Activated CD8-positive, alpha-beta memory T cell treated with anti-CD3 and anti-CD28 coated beads, Interleukin-2, amount 50 U/mL, for 48 hours (primary cell): ENCODE measurements around the gene CARNS1.
"Not testable (repeated sequence)": the region's sequence is repeated elsewhere in the genome, so short reads cannot be mapped to it uniquely, and the experiment has no call there.

ENCODE experiments used
- DNase-seq: peaks from one replicate; pipeline ENCODE4 v3.0.0-alpha.2; 2020

CARNS1 gene

DNA sequence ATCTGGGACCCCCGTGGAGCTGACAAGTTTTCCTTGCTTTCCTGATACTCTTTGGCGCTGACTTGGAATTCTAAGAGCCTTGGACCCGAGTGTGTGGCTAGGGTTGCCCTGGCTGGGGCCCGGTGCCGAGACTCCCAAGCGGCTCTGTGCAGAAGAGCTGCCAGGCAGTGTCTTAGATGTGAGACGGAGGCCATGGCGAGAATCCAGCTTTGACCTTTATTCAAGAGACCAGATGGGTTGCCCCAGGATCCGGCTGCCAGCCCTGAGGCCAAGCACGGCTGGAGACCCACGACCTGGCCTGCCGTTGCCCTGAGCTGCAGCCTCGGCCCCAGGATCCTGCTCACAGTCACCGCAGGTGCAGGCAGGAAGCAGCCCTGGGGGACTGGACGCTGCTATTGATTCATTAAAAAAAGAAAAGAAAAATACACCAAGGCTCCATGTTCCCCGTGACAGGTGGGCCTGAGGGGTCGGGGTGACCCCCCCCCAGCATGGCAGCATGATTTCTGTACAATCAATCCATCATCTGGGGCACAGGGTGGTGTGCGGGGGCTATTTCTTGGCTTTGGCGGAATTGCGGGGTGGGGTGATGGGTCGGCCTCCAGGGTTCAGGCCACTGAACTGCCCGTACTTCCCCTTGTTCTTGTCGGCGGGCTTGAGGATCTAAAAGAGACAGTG is 17.4 kb upstream of the CARNS1 start:
- no peak for DNase-seq

DNA sequence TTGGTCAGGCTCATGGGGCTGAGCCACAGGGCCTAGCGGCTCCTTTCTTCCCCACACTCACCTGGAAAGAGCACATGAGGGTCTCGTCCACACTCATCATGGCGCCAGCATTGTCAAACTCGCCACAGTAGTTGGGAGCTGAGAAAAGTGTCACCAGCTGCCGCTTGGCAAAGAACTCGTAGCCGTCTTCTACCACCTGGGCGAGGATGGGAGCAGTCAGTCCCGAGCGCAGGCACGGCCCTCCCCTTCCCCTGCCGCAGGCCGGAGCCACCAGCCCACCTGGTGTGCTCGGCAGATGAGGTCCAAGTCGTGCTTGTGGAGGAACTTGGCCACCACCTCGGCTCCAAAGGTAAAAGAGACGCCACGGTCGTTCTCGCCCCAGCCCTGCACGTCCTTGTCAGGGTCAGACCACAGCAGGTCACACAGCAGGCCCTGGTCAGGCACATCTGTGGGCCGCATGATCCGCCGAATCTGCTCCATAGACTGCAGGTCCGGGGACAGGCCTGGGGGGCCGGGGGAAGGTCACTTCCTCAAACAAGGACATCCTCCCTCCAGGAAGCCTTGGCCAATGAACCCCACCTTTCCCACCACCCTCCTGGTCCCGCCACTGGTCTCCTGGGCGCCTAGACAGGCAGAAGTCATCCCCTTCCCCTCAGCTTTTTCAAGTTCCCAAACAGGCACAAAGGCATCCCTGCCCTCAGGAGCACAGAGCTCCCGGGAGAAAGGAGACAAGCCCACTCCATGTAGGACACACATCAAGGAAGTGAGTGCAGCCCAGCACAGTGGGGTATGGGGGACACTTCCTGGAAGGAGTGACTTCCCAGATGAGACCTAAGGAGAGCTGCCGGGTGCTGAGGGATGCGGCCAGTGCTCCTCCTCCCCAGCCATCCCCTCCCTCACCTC is 16.6 kb upstream of the CARNS1 start:
- DNase-seq = no peak

DNA sequence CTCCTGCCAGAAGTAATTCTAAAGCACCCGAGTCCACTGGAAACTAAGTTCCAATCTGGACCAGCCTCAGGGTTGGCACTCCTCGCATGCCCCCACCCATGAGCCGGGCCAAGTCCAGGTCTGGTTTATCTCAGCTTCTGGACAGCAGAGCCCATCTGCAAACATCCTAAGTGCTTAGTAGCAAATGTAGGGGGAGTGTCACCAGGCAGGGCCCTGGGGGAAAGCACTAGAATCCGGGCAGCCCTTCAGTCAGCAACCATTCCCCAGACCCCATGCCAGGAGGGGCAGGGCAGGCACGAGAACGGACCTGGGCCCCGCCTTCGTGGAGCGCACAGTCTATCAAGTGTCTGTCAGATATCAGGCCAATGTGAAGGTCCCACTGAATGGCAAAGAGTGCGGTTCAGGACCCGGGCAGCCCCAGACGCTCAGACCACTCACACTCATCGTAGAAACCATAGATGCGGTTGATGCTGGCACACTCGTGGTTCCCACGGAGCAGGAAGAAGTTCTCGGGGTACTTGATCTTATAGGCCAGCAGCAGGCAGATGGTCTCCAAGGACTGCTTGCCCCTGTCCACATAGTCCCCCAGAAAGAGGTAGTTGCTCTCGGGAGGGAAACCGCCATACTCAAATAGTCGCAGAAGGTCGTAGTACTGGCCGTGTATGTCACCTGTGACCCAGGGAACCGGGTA is 15.1 kb upstream of the CARNS1 start:
- DNase-seq = no peak

- DNase-seq = no peak
Observed at GRCh38 chr11:67400942-67401494, 14.5 kb upstream of the CARNS1 start.

DNA sequence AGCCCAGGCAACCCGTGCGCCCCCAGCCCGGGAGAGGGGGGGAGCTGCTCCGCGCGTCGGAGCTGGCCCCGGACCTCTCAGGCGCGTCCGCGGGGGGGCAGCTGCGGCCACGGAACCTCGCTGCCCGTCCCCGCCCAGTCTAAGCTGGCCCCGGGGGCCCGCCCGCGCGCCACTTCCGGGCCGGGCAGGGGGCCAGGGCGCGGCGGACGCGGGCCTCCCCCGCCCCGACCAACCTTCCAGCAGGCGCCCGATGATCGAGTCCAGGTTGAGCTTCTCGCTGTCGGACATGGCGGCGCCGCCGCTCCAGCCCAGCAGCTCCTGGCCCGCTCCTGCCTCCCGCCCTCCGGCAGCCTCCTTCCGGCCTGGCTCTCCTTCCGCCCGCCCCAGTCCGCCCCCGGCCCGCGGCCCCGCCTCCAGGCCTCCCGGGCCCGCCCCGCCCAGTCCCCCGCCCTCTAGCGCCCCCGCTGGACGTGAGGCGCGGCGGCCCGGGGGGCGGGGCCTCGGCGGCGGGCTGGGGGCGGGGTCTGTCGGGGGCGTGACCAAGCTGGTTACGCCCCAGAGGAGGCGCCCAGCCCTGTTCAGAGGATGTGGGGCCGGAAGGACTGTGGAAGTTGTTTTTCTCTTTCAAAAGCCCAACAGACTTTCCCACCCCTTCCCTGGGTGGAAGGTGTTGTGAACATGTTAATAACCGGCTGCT is 13.8 kb upstream of the CARNS1 start, which contains the start of gene PPP1CA:
PPP1CA (minus strand) TSS at position 364 of the 697 bp plus-strand sequence; CDS start at position 288, 76 bp downstream.
- peak; percentile 98 for DNase-seq

GRCh38 chr11:67402192-67402839 is 13.2 kb upstream of the CARNS1 start:
- not testable (repeated sequence) for DNase-seq

DNA sequence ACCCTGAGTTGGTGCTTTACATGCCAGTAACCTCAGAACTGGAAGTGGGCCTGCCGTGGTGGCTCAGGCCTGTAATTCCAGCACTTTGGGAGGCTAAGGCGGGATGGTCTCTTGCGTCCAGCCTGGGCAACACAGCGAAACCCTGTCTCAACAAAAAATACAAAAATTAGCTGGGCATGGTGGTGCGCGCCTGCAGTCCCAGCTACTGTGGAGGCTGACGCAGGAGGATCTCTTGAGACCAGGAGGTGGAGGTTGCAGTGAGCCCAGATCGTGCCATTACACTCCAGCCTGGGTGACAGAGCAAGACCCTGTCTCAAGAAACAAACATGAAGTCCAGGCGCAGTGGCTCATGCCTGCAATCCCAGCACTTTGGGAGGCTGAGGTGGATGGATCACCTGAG is 12.4 kb upstream of the CARNS1 start:
- not testable (repeated sequence) for DNase-seq

DNA sequence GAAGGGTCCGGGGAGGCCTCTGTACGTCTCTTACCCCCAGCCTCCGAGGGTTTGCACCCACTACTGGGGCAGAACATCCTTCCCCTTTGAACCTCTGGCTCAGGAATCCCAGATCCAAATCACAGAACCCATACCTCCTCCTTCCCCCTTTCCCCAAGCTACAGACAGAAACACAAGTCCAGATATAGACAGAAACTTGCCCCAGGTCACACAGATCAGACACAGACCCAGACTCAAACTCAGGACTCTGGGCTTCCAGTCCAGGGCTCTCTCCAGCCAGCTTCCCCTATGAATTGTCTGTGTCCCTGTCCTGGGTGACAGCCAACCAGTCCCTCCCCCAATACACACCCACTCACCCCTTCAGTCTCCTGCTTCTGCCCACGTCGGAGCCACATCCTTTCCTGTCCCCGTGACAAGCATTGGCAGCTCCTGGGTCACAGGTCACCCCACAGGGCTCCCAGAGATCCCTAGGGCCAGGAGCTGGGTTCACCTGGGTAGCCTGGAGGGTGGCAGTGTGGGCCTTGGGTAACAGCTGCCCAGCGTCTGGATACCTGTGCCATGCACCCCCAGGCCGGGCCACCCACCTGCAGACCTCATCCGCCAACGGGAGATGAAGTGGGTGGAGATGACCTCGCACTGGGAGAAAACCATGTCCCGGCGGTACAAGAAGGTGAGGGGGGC is 10.8 kb upstream of the CARNS1 start:
- no peak for DNase-seq

DNA sequence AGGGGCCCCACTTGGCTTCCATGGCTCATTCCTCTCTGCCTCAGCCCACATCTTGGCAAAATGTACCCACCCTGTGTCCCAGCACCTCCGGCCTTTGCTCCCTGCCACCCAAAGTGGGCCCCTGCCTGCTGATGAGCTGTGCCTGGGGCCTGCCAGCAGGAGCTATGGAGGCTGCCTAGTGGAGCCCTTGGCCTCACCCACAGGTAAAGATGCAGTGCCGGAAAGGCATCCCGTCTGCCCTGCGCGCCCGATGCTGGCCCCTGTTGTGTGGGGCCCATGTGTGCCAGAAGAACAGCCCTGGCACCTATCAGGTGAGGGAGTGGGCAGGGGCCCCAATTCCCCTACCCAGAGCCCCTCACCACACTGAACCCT is 10.3 kb upstream of the CARNS1 start:
- no peak for DNase-seq

DNA sequence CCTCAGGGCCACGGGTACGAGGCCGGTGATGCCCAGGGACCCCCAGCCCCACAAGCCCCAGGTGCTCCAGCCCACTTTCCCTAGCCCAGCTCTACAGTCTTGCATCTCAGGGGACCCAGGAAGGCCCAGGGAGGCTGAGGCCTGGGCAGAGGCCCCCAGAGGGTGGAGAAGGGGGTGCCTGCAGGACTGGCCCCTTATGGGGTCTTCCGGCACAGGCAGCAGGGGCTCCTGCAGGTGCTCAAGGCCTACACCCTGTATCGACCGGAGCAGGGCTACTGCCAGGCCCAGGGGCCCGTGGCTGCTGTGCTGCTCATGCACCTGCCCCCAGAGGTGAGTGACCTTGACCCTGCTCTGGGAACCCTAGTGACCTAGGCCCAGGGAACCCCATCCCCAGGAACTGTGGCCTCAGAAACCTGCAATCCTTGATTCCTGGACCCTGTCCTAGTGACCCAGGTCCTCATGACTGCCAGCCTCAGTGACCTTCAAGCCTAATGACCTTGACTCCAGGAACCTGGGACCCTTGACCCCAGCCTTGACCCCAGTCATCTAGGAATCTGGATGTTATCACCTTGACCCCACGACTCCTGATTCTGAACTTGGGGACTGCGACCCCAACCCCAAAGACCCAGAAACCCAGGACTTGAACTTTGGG is 9.7 kb upstream of the CARNS1 start:
- DNase-seq = no peak

- DNase-seq = no peak
Observed at GRCh38 chr11:67406420-67406968, 9.0 kb upstream of the CARNS1 start.

GRCh38 chr11:67406969-67407687 is 8.3 kb upstream of the CARNS1 start:
- no peak for DNase-seq

DNA sequence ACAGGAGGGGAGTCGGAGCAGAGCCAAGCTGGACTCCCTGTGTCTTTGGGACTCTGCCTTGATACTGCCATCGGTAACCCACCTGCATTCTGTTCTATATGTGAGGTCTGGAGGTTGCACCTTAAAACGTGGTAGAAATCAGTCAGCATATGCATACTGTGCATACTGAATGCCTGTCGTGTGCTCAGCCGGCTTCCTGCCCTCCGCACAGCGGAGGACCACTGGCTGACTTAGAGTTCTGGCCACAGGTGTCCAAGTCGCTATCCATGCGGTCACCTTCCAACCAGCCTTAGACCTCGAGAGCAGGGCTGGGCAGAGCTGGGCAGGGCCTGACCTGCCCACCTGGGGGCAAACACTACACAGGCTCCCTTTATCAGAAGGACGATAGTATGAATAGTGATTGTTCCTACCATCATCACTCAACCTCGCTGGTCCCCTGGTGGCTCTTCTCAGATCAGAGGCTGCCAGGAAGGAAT is 7.8 kb upstream of the CARNS1 start:
- no peak for DNase-seq

DNA sequence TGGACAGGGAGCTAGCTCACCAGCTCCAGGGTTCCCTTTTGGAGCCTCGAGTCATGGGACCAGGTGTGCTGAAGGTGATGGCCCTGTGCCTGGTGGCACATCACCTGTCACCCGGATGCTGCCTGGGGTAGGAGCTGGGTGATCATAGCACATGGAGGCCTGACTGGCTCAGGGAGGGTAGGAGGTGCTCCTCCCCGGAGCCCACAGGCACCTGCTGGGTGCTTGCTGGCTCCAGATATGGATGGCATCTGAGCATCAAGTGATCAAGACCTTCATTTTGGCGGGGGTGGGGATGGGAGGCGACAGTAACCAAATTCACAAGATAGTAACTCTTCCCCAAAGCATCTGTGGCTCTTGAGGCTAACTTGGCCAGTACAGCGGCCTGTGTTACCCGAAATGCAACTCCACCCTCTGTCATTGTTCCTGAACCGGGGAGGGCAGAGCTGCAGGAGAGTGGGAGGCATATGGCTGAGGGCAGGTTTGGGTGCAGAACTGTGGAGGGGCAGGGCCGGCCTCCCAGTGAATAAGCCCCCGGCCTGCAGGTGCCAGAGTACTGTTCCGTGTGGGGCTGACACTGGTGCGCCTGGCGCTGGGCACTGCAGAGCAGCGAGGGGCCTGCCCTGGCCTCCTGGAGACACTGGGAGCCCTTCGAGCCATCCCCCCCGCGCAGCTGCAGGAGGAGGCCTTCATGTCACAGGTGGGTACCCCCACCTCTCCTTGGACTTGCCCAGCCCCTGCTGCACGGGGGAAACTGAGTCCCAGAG is 6.9 kb upstream of the CARNS1 start:
- no peak for DNase-seq

- DNase-seq = peak; percentile 86
Observed at GRCh38 chr11:67409261-67409666, 6.2 kb upstream of the CARNS1 start.

- DNase-seq = no peak
Observed at GRCh38 chr11:67409781-67410368, 5.6 kb upstream of the CARNS1 start.

DNA sequence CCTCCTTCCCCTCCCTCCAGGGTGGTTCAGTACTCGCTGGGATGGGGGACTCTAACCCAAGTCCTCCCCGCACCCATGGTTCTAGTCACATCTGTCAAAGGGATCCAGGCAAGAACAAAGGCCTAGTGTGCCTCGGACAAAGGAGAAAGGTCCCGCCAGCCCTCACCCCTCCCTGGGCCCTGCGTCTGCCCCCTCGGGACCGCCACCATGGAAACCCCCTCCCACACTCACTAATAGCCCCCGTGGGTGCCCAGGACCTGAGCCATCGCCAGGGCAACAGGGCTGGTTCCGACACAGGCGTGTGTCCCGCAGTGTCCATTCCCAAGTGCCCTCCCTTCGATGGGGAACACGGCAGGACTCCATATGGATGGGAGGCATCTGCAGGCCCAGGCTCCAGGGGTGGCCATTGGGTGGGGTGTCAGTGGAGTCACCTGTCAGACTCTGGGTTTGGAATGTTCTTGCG is 5.1 kb upstream of the CARNS1 start:
- DNase-seq = no peak
